SH-SY5Y (cell line): ENCODE measurements around the gene RNF182.

ENCODE experiments used
- GATA2 ChIP-seq: IDR thresholded peaks from 2 replicates; pipeline ENCODE4 v1.6.1; 2011; ENCODE audit warnings: mild to moderate bottlenecking, low read depth, low read length
- GATA3 ChIP-seq: IDR thresholded peaks from 2 replicates; pipeline ENCODE4 v1.6.1; 2011; ENCODE audit warnings: low read depth, mild to moderate bottlenecking, low read length, moderate library complexity

GRCh38 chr6:13971303-13971702 lies 46.6 kb downstream of the RNF182 start:
- TF ChIP-seq GATA2 (no peak), GATA3 (no peak)
